Small intestine (tissue), 7 donors: Measurements from ENCODE around the gene ARHGEF25. TPM values are rescaled to one million over a fixed set of nuclear protein-coding genes. Genes with fewer than 3 reads are reported as not detected.

Experiments
- DNase-seq, 2 donors: peaks; one replicate each; pipeline versions ENCODE4 v3.0.0 to v3.0.0-alpha.2; 2013
- FAIRE-seq: peaks from 2 replicates; lab custom pipeline; 2012; peaks lifted over from hg19 to GRCh38; lab: Jason Lieb, UNC
- H3K27ac ChIP-seq, 3 donors: one replicate each; pipeline ENCODE4 v1.5.1; 2013; ENCODE audit warnings: low read length in 2 of 3, mild to moderate bottlenecking in 2 of 3, control low read depth in 1 of 3, inconsistent platforms in 1 of 3, low read depth in 1 of 3, moderate library complexity in 1 of 3
- H3K27me3 ChIP-seq, 3 donors: one replicate each; pipeline ENCODE4 v1.6.1; 2013; ENCODE audit warnings: low read length in 3 of 3, inconsistent platforms in 1 of 3; ENCODE audit not compliant: control insufficient read depth in 3 of 3, insufficient read depth in 3 of 3
- H3K36me3 ChIP-seq, 3 donors: one replicate each; pipeline ENCODE4 v1.6.1; 2013; ENCODE audit warnings: low read length in 3 of 3, inconsistent platforms in 1 of 3, low read depth in 1 of 3, mild to moderate bottlenecking in 1 of 3, moderate library complexity in 1 of 3; ENCODE audit not compliant: control insufficient read depth in 3 of 3, insufficient read depth in 2 of 3
- H3K4me1 ChIP-seq, 3 donors: one replicate each; pipeline ENCODE4 v1.6.1; 2013; ENCODE audit warnings: low read length in 2 of 3, inconsistent platforms in 1 of 3, low read depth in 1 of 3, mild to moderate bottlenecking in 1 of 3, moderate library complexity in 1 of 3; ENCODE audit not compliant: control insufficient read depth in 3 of 3, insufficient read depth in 2 of 3
- H3K4me3 ChIP-seq, 3 donors: one replicate each; pipeline ENCODE4 v1.5.1; 2013; ENCODE audit warnings: low read length in 3 of 3, control low read depth in 1 of 3, inconsistent platforms in 1 of 3, low read depth in 1 of 3, mild to moderate bottlenecking in 1 of 3, moderate library complexity in 1 of 3
- H3K9me3 ChIP-seq, 2 donors: one replicate each; pipeline ENCODE4 v1.6.1; 2013; ENCODE audit warnings: low read depth in 1 of 2, low read length in 1 of 2; ENCODE audit not compliant: control insufficient read depth in 2 of 2, insufficient read depth in 1 of 2
- WGBS, 3 donors: extraction: QIAGEN DNeasy Blood & Tissue Kit; methylation state at CpG; one replicate each; pipeline ENCODE4 v1.1.7; 2013; 5-methylcytosine and 5-hydroxymethylcytosine counted together
- polyA plus RNA-seq, 4 donors: library from polyadenylated mRNA; stranded (reverse) in 3 of 4; unstranded in 1 of 4; fragments of 200-250 nt in 3 of 4; fragments of 120-200 nt in 1 of 4; gene quantifications; one replicate each; pipeline versions ENCODE4 v1.2.1 to v1.2.3, GENCODE V29; 2013
- donor health status: healthy with polysubstance abuse.
- donor health status: control.
- donor health status: control.
- donor health status: Bipolar disorder and iron deficiency.
- donor health status: healthy.

ARHGEF25 gene
- polyA plus RNA-seq, 4 donors = 4.6 to 11.8 (median 6.0) TPM; not detected in 1

GRCh38 chr12:57618966-57619433, 7.8 kb downstream of the ARHGEF25 start:
- WGBS, 3 donors = 36 to 46% (median 41%) methylated on average over 16 of the region's 16 CpGs
- H3K4me3 ChIP-seq = no peak overlapping the region
- FAIRE-seq (no peak), DNase-seq (no peak)
- H3K9me3 ChIP-seq = no peaks in the 10 kb centered on the region
- no peak overlapping the region for H3K27ac ChIP-seq
- H3K4me1 ChIP-seq = peaks cover 0 to 19% (median 0%) of the 10 kb centered on the region in 3 donors
- peaks cover 0 to 9% (median 0%) of the 10 kb centered on the region in 3 donors for H3K36me3 ChIP-seq
- peaks cover 0 to 99% (median 43%) of the 10 kb centered on the region in 3 donors for H3K27me3 ChIP-seq

GRCh38 chr12:57619434-57620244, 8.4 kb downstream of the ARHGEF25 start:
- H3K27me3 ChIP-seq = peaks cover 0 to 99% (median 44%) of the 10 kb centered on the region in 3 donors
- peaks cover 0 to 19% (median 0%) of the 10 kb centered on the region in 3 donors for H3K4me1 ChIP-seq
- FAIRE-seq = no peak
- peak; percentile 35 to 57 for DNase-seq
- no peak overlapping the region for H3K4me3 ChIP-seq
- WGBS, 3 donors = 7 to 24% (median 15%) methylated on average over 38 to 46 of the region's 46 CpGs
- no peaks in the 10 kb centered on the region for H3K9me3 ChIP-seq
- H3K36me3 ChIP-seq = peaks cover 0 to 4% (median 0%) of the 10 kb centered on the region in 3 donors
- H3K27ac ChIP-seq = no peak overlapping the region

- no peak overlapping the region for H3K4me3 ChIP-seq
- H3K27me3 ChIP-seq = peaks cover 0 to 99% (median 48%) of the 10 kb centered on the region in 3 donors
These were observed 9.2 kb downstream of the ARHGEF25 start for GRCh38 chr12:57620245-57620935.

GRCh38 chr12:57620936-57621496, 9.8 kb downstream of the ARHGEF25 start:
- H3K9me3 ChIP-seq = no peaks in the 10 kb centered on the region
- H3K27ac ChIP-seq = no peak overlapping the region
- DNase-seq = peak in 1 of 2 donors; percentile 42
- FAIRE-seq = no peak
- peaks cover 0 to 2% (median 0%) of the 10 kb centered on the region in 3 donors for H3K36me3 ChIP-seq
- H3K27me3 ChIP-seq = peaks cover 0 to 99% (median 53%) of the 10 kb centered on the region in 3 donors
- WGBS, 3 donors = 3 to 5% (median 5%) methylated on average over 39 to 42 of the region's 42 CpGs
- peak overlapping the region in 1 of 3 donors; percentile 30 for H3K4me3 ChIP-seq
- H3K4me1 ChIP-seq = peaks cover 0 to 19% (median 0%) of the 10 kb centered on the region in 3 donors

More at GRCh38 chr12:57620245-57620935, 9.2 kb downstream of the ARHGEF25 start:
- FAIRE-seq = no peak
- Histone ChIP-seq H3K4me1 (peaks cover 0 to 19% (median 0%) of the 10 kb centered on the region in 3 donors), H3K36me3 (peaks cover 0 to 4% (median 0%) of the 10 kb centered on the region in 3 donors), H3K27ac (no peak overlapping the region), H3K9me3 (no peaks in the 10 kb centered on the region)
- WGBS, 3 donors = 14 to 24% (median 19%) methylated on average over 13 of the region's 13 CpGs
- DNase-seq = no peak

GRCh38 chr12:57621497-57622292, 10.5 kb downstream of the ARHGEF25 start:
- H3K27me3 ChIP-seq = peaks cover 3 to 99% (median 60%) of the 10 kb centered on the region in 3 donors
- no peaks in the 10 kb centered on the region for H3K36me3 ChIP-seq
- FAIRE-seq = no peak
- peak overlapping the region in 2 of 3 donors; percentile 6 to 30 for H3K4me3 ChIP-seq
- H3K27ac ChIP-seq = no peak overlapping the region
- 1 to 5% (median 3%) methylated on average over 41 to 49 of the region's 49 CpGs for WGBS, 3 donors
- DNase-seq = peak; percentile 15 to 68
- H3K4me1 ChIP-seq = peaks cover 0 to 19% (median 0%) of the 10 kb centered on the region in 3 donors
- H3K9me3 ChIP-seq = no peaks in the 10 kb centered on the region

GRCh38 chr12:57622293-57623245, 11.3 kb downstream of the ARHGEF25 start:
- Histone ChIP-seq H3K4me1 (peaks cover 0 to 22% (median 0%) of the 10 kb centered on the region in 3 donors), H3K27ac (no peak overlapping the region), H3K36me3 (no peaks in the 10 kb centered on the region), H3K9me3 (no peaks in the 10 kb centered on the region), H3K4me3 (no peak overlapping the region), H3K27me3 (peaks cover 3 to 99% (median 64%) of the 10 kb centered on the region in 3 donors)
- DNase-seq = no peak
- FAIRE-seq = no peak
- WGBS, 3 donors = 46 to 70% (median 70%) methylated on average over 9 of the region's 9 CpGs

GRCh38 chr12:57623385-57623784, 12.2 kb downstream of the ARHGEF25 start:
- Histone ChIP-seq H3K9me3 (no peaks in the 10 kb centered on the region), H3K27me3 (peaks cover 3 to 99% (median 65%) of the 10 kb centered on the region in 3 donors), H3K27ac (no peak overlapping the region), H3K4me1 (peaks cover 0 to 28% (median 0%) of the 10 kb centered on the region in 3 donors), H3K4me3 (no peak overlapping the region), H3K36me3 (no peaks in the 10 kb centered on the region)
- FAIRE-seq (no peak), DNase-seq (no peak)
- 58 to 76% (median 67%) methylated on average over 2 of the region's 2 CpGs for WGBS, 3 donors
